ENCODE data around the gene FAM20C. TPM values are rescaled to one million over a fixed set of nuclear protein-coding genes. Genes with fewer than 3 reads are reported as not detected.

FAM20C gene
- total and polyA plus RNA-seq, 10 of the 15 experiments (the other 5 are each of a cell fraction or from before 2014, with no cell fraction given): 0.44 TPM; not detected in 9

DNA sequence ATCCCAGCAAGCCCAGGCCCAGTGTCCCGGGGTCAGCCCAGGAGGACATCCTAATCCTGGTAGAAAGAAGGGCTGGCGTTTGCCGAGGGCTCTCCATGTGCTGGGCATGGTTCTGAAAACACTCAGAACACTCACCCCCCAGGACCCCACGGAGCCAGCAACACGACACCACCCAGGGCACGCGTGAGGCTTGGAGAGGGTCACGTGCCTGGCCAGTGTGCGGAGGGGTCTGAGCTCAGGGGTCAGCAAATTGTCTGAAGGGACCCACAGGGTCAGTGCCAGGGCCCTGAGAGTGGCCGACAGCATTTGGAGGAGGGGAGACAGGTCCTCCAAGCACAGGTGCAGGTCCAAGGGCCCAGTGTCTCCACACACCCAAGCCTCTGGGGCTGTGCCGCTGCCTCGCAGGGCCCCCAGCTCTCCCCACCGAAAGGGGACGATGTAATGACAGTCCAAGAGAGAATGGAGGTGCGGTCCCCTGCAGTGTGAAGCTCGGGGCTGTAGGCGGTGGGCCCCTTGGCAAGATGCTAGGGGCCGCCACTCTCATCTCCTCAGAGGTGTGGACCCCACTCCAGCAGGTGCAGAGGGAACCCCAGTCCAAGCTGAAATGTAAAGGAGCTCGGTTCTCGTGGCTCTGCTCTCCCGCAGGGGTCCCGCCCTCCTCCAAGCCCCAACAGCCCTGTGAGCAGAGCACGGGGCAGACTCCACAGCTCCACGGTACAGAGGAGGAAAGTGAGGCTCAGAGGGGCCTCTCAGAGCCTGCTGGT lies 105.4 kb downstream of the FAM20C start (continued):
- no peak for TF ChIP-seq RFX5 (IDR thresholded peaks at IDR 0.05; ENCODE audit: low read depth, low read length)
- no peak for TF ChIP-seq IKZF2 (IDR thresholded peaks at IDR 0.05)
- TF ChIP-seq POLR2AphosphoS2 (IDR thresholded peaks at IDR 0.05; ENCODE audit: low read depth, low read length): no peak
- no peak for TF ChIP-seq RBBP5 (conservative IDR thresholded peaks at IDR 0.05)
- TF ChIP-seq FOXK2 (IDR thresholded peaks at IDR 0.05): no peak
- TF ChIP-seq MYB (IDR thresholded peaks at IDR 0.05; ENCODE audit: borderline replicate concordance, low read depth, low read length): no peak
- no peak for TF ChIP-seq ATF2 (IDR thresholded peaks at IDR 0.05; ENCODE audit: low read length)
- TF ChIP-seq, protein P1, sequence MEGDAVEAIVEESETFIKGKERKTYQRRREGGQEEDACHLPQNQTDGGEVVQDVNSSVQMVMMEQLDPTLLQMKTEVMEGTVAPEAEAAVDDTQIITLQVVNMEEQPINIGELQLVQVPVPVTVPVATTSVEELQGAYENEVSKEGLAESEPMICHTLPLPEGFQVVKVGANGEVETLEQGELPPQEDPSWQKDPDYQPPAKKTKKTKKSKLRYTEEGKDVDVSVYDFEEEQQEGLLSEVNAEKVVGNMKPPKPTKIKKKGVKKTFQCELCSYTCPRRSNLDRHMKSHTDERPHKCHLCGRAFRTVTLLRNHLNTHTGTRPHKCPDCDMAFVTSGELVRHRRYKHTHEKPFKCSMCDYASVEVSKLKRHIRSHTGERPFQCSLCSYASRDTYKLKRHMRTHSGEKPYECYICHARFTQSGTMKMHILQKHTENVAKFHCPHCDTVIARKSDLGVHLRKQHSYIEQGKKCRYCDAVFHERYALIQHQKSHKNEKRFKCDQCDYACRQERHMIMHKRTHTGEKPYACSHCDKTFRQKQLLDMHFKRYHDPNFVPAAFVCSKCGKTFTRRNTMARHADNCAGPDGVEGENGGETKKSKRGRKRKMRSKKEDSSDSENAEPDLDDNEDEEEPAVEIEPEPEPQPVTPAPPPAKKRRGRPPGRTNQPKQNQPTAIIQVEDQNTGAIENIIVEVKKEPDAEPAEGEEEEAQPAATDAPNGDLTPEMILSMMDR (IDR thresholded peaks at IDR 0.05 in 2 of 3, conservative IDR thresholded peaks at IDR 0.05 in 1 of 3; ENCODE audit: control insufficient read depth in 2 of 3, extremely low read depth in 1 of 3, insufficient read depth in 1 of 3, low read depth in 3 of 3, low read length in 3 of 3): no peak
- no peak for TF ChIP-seq TARDBP (IDR thresholded peaks at IDR 0.05; ENCODE audit: borderline replicate concordance)
- no peak for TF ChIP-seq ZNF592 (IDR thresholded peaks at IDR 0.05)
- no peak for TF ChIP-seq RAD51 (IDR thresholded peaks at IDR 0.05)
